Activated naive CD4-positive, alpha-beta T cell treated with anti-CD3 and anti-CD28 coated beads, Interleukin-2, amount 50 U/mL, for 16 hours (primary cell): ENCODE results near the gene CDKL4.
"Not testable (repeated sequence)": the region's sequence is repeated elsewhere in the genome, so short reads cannot be mapped to it uniquely, and the experiment has no call there.

ENCODE experiments used
- DNase-seq: peaks from one replicate; pipeline ENCODE4 v3.0.0-alpha.2; 2020

The CDKL4 gene

DNA sequence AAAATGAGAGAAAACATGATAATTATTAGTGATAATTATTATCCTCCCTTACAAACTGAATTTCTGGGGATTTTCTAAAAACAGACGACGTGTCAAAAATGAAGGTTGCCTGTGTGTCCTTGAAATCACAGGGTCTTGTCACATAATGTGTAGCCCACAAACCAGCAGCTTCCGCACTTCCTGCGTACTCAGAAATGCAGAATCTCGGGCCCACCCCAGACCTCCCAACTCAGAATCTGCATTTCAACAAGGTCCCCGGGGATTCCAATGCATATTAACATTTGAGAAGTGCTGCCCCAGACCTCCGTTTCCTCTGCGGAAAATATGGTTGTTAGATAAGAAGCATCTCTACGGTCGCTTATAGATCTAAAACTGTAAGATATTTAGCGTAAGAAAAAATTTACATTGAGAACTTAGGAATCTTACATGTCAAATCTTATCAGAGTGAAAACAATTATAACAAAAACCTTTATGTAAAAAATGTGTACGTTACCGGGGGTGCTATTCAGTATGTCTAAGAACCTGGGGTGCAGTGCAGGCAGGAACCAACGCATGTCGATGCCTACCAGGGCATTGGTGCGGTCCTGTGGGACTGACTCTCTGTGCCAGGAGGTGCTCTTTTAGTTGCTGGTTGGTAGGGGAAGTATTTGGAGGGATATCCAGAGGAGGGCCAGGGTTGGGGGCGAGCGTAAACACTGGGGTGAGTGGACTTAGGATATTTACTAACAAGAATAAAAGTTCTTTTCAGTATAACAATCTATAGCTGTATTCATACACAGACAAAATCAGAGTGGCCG, 15.2 kb downstream of the CDKL4 start:
- no peak for DNase-seq

DNA sequence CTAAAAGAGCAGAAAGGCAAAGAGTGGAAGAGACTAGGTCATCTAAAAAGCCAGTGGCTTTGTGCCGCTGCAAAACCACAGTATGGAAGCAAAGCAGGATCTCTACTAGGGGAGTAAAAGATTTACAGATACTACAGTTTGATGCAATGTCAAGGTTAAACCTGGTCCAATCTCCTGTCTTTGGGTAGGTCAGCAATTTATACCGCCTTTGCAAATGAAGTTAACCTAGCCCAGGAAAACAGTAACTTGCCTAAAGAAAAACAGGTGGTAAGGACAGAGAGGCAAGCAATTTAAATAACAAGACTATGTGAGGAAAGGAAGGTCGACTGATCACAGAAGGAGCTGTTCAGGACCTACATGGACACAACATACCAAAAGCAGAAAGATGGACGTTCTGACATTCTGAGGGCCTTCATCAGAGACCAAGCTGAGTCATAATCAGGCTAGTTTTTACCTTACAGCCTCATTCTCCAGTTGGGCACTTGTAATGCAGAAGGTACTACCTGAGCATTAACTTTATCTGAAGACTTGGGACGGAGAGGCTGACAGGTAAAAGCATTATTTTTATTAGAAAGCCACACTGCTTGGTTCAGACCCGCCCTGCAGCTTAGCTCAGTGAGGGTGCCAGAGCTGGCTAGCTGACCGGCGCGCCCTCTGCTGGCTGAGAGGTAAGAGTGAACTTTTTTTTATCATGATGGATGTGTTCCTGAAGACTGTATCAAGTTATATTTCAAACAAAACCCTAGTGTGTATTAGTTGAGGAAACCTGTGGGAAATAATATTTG, 15.9 kb downstream of the CDKL4 start:
- peak; percentile 83 for DNase-seq

DNA sequence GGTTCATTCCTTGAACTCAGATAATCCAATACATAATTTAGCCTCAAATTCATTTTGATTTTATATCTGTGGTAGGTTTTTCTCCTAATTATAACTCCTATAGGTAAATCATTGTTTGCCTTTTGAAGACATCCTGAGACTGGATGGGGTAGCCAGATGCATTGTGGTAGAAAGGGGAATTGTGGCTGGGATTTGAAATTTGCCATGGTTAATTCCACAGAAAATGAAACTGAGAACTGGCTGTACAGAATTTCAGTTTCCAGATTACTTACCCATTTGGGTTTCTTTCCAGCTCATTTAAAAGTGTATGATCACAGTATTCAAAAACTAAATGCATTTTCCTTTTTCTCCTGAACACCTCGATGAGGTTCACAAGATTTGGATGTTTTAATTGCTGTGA, 18.2 kb downstream of the CDKL4 start:
- no peak for DNase-seq

DNA sequence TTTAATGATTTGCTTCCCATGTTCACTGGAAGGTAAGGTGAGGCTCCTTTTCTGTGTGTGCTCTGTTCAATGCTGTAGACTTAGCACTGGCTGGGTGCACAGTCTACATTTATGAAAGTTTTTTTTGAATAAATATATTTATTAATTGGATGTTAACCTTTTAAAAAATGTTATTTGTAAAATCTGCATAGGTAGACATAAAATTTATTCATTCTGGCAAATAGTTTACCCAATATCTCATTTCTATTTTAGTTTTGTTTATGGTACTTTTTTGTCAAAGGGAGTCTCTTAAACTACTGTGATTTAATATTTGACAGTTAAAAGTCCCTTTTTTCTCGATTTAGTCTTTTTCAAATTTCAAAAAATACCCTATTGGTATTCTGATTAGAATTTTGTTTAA, 19.9 kb downstream of the CDKL4 start:
- DNase-seq, result no peak

DNA sequence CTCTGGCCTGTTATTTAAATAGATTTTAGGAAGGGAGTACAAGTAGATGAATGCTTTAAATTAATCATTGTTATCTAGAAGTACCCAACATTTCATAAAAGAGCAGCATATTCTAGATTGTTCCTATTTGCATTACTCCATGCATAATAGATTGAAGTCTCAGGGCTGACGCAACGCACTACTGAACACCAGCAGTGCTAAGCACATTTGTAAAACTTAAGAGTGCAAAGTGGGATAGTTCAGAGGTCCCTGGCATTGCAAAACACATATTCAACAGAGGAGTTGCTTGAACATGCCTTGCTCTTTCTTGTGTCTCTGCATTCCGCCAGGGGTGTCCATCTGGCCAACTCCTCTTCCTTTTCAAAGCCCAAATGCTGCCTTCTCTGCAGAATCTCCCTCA, 22.3 kb downstream of the CDKL4 start:
- DNase-seq, result no peak

DNA sequence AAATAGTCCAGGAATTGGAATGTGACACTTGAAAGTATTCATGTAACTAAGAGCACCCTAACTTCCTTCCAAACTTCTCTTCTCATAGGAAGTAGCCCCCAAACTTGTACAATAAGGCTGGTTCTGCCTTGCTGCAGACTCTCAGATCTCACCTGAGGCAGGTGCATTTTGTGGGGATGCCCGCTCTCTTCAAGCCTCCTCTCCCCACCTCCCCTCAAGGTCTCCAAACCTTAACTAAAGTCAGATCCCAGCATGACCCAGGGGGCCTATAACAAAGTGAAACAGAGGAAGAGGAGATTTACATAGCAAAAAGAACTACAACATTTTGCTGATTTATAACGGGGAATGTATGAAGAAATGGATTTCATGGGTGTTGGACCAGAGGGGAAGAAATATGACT, 23.6 kb downstream of the CDKL4 start:
- no peak for DNase-seq

DNA sequence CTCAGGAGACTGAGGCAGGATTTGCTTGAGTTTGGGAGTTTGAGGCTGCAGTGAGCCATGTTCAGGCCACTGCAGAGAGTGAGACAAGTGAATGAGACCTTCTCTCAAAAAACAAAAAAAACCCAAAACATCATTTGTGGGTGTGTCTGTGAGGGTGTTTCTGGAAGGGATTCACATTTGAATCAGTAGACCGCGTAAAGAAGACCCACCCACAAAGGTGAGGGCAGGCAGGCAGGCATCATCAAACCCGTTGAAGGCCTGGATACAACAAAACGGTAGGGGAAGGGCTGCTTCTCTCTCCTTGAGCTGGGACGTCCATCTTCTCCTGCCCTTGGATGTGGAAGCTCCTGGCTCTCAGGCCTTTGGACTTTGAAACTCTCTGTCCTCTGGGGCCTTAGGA, 25.4 kb downstream of the CDKL4 start:
- DNase-seq, result no peak

DNA sequence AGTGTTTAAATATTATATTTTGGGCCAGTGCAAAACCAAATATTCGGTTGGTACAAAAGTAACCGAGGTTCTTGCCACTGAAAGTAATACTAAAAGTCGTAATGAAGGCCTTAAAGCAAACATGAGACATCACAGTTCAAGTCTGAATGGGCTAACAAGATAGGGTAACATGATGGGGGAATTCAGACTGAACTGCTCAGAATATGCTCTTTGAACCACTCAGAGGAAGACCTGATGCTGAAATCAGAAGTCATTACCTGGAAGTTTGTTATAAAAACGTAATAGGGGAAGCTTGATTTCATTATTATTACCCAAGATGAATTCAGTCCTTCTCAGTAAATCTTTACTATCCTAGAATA, 26.6 kb downstream of the CDKL4 start:
- DNase-seq, result no peak

DNA sequence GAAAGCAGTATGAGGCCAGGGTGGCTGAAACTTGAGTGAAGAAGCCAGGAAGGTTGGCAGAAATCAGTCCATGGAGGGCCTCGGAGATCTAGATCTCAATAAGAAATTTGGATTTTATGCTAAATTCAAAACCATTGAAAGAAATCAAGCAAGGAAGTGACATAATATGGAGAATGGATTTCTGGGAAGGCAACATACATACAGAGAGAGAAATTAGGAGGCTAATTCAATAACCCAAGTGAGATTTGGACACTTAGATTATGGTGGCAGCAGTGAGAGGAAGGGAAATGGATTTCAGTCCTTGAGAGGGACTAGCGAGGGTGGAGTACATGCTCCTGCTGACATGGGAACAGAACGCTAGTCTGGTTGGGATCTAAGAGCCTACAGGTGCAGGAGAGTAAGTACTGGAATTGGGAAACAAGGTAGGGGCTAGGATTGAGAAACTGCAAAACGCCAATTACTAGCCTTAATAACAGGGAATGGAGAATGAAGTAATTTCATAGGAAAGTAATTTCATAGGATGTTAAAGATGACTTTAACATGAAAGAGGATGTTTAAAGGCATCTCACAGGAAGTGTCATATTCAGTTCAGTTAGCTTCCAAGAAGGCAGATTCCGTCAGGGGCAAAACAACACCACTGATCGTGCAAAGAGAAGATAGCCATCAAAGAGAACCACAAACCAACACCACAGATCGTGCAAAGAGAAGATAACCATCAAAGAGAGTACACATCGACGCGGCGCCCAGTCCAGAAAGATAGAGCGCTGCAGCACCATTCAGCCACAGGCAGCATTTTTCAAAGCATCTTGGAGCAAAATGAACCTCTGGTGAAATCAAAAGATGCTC, 27.2 kb downstream of the CDKL4 start:
- DNase-seq, result peak; percentile 51

DNA sequence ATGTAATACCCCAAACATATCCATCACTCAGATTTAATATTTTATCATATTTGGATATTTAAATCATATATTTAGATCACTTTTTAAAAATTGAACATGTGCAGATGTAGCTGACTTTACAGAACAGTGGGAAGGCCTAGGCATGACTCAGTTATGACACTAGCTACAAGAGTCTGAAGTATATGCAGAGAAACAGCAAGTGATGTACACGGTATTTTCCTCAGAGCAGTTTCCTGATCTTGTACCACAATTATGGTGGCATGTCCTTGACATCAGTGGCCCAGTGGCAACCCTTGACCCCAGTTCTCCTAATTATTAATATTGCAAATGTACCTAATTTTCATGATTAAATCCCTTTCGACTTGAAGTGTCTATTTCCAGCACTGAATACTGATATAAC, 28.2 kb downstream of the CDKL4 start:
- DNase-seq, result no peak

DNA sequence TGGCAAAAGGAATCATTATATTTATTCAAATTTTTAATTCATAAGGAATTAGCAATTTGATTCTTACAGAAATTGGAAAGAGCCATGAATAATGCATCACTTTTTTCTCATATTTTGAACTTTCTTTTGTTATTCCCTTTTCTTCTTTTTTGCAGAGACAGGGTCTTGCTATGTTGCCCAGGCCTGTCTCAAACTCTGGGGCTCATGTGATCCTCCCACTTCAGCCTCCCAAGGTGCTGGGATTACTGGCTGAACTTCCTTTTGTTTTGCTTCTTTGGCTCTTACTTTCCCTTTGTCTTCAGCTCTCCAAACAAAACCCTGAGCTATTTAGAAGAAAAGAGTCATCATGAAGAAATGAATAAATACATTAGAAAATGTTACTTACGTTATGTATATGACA, 30.8 kb downstream of the CDKL4 start:
- no peak for DNase-seq

DNA sequence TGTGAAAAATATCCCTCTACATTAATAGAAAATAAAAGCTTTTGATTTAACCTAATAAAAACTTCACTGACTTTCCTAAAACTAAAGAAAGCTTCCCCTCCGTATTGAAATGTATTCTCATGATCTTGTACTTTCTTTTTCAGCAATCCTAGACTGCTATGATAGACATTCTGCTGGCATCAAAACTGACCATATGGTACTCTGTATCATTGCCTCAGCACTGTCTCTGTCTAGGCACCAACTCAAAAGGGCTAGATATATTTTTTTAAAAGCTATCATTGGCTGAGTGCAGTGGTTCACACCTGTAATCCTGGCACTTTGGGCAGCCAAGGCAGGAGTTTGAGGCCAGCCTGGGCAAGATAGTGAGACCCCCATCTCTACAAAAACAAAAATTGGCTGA, 32.9 kb downstream of the CDKL4 start:
- DNase-seq, result no peak

DNA sequence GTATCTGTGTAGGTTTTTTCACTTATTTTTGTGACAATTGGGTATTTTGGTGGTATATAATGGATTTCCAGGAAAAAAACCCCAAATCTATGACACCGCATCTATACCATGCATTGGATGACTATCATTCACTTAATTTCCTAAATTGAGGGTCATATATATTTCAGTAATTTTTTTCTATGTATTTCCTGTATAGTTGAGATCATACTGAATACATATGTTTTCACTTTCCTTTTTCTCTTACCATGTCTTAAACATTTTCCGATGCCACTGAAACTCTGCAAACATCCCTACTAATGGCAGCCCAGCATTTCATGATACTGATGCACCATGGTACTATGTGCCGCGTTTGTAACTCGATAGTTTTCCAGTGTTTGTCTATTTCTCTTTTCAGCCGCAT, 40.4 kb downstream of the CDKL4 start:
- no peak for DNase-seq

DNA sequence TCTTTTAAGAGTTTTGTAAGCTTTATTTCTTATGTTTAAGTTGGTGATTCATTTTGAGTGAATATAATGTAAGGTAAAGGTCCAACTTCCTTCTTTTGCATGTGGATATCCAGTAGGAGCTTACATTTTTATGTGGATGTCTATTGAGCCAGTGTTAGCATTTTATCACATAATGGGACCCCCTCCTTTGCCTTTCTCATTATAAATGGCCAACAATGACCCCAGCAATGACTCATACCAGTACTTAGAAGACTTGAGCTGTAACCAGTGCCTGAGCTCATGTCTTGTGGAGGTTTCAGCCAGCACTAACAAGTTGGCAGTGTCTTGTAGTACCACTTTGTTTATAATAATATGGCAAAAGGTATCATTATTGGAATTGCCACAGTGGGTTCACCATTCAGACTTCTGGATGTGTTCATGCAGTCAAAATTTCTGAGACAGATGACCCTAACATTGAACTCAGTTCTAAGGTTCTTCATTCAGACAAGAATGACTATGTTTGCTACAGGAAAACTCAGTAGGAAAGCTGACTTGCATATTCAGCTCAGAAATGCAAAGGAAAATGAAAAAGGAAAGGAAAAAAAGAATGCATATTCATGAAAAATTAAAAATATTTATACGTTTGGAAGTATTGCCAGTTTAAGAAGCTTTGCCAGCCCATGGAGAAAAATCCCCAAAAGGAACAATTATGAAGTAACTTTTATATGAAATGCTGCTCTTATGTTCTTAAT, 41.0 kb downstream of the CDKL4 start:
- DNase-seq, result no peak

DNA sequence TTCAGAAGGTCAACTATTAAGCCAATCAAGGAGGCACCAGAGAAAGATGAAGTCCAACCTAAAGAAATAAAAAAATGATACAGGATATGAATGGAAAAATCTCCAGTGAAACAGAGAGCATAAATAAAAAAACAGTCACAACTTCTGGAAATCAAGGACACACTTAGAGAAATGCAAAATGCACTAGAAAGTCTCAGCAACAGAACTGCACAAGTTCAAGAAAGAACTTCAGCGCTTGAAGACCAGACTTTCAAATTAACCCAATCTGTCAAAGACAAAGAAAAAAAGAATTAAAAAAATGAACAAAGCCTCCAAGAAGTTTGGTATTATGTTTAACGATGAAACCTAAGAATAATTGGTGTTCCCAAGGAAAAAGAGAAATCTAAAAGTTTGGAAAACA, 46.8 kb downstream of the CDKL4 start:
- DNase-seq, result not testable (repeated sequence)

DNA sequence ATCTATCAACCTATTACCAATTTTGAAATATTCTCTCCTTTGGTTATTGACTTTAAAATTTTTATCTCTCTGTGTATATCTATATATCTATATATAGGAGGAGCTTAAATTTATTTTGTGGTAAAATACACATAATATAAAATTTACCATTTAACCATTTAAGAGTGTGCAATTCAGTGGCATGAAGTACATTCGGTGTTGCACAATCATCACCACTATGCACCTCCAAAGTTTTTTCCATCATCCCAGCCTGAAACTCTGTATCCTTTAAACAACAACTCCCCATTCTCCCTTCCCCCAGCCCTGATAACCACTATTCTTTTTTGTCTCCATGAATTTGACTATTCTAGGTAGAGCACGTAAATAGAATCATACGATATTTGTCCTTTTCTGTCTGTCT, 49.1 kb downstream of the CDKL4 start:
- no peak for DNase-seq

DNA sequence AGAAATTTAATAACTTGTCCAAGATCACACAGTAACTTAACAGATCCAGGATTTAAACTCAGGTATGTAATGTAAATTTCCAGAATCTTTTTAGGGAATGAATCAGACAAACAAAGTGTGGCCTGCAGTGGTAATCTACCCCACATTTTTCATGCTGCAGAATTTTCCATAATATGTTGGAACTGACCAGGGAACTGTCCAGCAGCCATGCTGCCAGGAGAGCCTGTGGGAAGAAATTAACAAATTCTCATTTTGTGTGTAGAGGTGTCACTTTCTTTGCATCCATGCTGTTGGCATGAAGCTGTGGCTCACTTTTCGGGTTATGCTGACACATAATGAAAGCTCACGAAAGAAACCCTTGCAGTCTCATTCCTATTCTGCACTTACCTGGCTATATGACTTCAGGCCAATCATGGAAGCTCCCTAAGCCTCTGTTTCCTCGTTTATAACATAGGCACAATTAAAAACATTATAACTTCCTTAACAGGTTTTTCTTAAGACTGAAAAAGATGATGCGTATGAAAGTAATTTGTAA, 54.7 kb downstream of the CDKL4 start:
- DNase-seq, result no peak

DNA sequence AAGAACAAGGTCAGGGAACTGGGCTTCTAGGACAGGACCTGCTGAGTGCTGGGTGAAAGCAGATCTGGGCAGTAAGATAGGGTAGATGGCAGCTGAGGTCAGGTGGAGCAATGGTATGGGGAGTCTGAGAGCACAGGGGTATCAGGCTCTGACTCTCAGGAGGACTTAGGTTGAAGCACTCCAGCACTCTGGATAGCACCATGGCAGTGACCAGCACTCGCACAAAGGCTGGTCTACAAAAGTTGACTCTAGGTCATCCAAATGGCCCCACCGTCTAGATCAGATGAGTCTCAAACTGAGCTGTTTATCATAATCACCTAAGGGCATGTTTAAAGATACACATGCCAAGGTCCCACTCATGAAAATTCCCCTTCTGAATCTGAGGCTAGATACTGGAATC, 60.1 kb downstream of the CDKL4 start:
- no peak for DNase-seq

DNA sequence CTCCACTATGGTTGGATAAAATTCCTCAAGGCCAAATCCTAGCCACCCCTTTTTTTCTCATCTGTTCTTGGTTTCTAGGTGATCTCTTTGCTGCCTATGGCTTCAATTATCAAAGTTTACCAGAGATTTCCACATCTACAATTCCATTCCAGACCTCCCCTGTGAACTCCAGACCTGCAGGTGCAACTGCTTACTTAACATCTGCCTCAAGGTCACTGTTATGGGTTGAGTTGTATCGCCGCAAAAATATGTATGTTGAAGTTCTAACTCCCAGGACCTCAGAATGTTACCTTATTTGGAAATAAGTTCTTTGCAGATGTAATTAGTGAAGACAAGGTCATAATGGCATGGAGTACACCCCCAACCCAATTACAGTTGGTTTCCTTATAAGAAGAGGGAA, 62.5 kb downstream of the CDKL4 start:
- no peak for DNase-seq

DNA sequence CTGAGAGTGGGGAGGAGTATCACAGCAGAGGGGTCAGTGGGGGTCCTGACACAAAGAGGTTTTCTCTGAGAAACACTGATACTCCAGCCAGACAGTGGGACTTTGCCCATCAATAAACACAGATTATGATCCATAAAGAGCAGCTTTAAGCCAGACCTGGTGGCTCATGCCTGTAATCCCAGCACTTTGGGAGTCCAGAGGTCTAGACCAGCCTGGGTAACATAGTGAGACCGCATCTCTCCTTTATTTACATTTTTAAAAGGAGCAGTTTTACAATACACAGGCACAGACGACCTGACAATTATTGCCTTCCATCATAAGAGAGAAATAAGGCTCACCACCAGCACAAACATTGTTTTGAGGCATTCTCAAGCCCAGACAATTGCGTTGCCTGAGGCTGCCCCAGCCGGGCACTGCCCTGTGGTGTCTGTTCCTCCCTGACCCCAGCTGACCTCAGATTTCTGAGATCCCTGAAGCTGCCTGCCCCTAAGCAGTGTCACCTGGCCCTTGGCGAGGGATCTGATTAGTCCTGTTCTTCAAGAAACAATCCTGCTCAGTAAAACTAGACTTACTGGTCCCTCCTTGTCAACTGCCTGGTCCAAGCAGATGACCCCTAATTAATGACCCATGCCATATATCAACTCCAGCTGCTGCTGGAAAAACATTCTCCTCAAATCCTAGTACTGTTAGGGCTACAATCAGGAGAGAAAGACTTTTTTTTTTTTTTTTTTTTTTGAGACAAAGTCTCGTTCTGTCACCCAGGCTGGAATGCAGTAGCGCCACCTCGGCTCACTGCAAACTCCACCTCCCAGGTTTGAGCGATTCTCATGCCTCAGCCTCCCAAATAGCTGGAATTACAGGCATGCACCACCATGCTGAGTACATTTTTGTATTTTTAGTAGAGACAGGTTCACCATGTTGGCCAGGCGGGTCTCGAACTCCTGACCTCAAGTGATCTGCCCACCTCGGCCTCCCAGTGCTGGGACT, 63.5 kb downstream of the CDKL4 start:
- no peak for DNase-seq

DNA sequence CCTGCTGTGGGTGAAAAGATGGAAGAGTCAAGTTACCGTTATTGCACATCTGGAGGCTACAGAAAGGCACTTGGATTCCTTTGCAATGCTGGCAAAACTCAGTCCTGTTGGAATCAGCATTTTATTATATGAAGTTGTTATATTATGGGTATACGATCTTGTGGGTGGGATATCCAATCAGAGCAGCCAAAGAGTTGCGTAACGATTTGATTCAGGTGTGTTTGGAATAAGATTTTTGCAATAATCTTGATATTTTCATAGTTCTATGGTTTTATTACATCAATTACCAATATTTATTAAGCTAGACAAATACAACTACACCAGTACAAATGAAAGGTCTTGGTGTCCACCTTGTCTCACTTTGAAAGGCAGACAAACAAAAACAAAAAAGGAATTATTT, 65.0 kb downstream of the CDKL4 start:
- no peak for DNase-seq
